HG02870 (cell line): Measurements from ENCODE around the gene TSPAN31.

Experiments
- ATAC-seq: cut with Tn5 transposase; IDR thresholded peaks from one replicate; pipeline ENCODE4 v1.9.1; 2021; ENCODE audit warnings: mild to moderate bottlenecking, moderate library complexity; ENCODE audit not compliant: unreplicated experiment

Gene TSPAN31

GRCh38 chr12:57782243-57782607 lies 37.4 kb downstream of the TSPAN31 start:
- ATAC-seq, result no peak

DNA sequence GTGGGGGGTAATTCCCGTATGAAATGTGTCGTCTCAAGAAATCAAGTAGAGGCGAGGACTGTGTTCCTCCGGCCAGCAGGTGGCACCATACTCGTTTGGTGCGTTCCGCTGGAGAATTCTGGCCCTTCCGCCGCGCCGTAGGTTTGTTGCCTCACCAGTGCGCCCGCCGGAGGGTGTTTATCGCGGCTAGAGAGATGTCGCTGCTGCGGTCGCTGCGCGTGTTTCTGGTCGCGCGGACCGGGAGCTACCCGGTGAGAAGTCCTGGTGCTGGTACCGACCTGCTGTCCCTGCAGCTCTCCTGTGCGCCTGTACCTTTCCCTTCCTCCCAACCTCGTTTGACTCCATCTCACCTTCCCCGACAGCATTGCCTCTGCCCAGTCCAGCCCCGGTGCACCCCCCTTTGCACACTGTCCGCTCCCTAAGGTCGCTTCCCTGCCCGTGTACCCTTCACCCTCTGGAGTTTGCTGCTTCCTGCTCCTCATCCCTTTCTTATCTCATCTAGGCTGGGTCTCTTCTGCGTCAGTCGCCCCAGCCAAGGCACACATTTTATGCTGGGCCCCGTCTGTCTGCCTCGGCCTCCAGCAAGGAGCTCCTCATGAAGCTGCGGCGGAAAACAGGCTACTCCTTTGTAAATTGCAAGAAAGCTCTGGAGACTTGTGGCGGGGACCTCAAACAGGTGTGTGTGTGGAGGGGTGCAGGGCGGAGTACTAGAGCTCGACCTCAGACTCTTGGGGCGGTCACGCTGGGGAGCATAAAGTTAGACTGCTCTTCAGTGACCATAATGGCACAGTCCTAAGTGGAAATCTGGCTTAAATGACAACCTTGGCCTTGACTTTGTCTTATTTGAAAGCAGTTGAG lies 38.0 kb downstream of the TSPAN31 start, which contains the start of gene TSFM:
Gene TSFM, plus strand, starts transcription at position 180 of the 858 bp plus-strand sequence. Its CDS starts 15 bp downstream, at position 195.
- peak; percentile 85 for ATAC-seq

DNA sequence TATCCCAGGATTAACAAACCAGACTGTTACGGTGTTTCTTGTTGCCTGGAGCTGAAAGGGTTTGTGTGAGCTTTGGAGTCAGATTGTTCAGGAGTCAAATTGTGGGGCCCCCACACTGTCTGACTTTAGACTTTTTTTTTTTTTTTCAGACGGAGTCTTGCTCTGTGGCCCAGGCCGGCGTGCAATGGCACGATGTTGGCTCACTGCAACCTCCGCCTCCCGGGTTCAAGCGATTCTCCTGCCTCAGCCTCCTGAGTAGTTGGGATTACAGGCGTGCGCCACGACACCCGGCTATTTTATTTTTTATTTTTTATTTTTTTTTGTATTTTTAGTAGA lies 38.6 kb downstream of the TSPAN31 start:
- no peak for ATAC-seq

DNA sequence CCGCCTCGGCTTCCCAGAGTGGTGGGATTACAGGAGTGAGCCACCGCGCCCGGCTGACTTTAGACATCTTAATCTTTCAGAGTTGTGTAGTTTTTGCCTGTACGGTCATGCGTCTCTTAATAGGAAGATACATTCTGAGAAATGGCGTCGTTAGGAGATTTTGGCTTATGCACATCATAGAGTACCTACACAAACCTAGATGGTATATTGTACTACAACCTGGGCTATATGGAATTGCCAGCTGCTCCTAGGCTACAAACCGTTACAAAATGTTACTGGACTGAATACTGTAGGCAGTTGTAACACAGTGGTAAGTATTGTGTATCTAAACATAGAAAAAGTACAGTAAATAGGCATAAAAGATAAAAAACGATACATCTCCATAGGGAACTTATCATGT lies 39.0 kb downstream of the TSPAN31 start:
- no peak for ATAC-seq

- ATAC-seq, result no peak
These were observed 49.1 kb downstream of the TSPAN31 start for GRCh38 chr12:57793920-57794319.

DNA sequence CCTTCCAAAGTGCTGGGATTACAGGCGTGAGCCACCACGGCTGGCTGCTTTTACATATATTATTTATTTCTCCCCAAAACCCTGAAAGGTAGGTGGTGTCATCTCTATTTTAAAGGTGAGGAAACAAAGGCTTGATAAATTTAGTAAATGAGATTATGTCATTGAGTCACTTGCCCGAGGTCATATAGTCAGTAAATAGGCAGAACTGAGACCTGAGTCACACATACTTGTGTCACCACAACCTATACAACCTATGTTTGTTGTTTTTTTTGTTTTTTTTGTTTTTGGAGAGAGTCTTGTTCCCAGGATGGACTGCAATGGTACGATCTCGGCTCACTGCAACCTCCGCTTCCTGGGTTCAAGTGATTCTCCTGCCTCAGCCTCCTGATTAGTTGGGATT lies 50.5 kb downstream of the TSPAN31 start:
- ATAC-seq, result no peak

DNA sequence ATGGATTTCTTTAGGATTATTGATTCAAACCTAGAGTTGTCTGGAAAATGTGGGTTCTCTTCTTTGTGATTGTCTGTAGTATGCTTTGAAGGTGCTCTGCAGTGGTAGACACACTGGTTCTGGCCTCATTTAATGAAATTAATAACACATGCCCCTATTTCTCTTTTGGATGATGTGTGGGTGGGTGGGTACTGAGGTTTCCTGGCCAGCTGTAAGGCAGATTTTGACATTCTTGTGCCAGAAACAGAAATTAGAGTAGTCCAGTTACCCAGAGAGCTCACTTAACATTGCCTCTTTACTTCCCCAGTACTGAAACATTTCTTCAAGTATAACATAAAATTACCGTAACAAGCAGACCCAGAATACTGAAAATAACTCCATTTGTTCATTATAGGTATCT lies 52.2 kb downstream of the TSPAN31 start:
- ATAC-seq, result no peak

- ATAC-seq, result no peak
These were observed 53.1 kb downstream of the TSPAN31 start for GRCh38 chr12:57797933-57798332.
